ENCODE data around the gene ADK. TPM values are rescaled to one million over a fixed set of nuclear protein-coding genes. Genes with fewer than 3 reads are reported as not detected.
A peak's percentile ranks its signal among the peaks of the same experiment; 100 is the strongest.

The ADK gene
- total RNA-seq, 1 donor from 2014 or later: 53.7 TPM

DNA sequence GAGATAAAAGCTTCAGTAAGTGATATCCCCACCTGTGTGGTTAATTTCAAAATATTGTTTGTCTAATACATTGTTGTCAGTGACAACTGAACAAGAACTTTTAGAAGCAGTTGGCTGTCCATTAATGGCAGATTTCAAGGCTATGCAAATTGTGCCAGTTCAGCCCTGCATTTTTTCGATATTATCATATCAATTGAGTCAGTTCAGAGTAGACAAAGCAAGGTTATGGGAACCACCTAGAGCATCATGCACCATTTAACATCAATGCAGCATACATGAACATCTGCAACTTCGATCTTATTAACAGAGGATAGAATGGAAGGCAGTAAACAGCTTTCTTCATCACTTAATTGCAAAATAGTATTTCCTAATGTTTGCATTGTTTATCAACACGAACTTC is 494.7 kb downstream of the ADK start:
- Histone ChIP-seq H3K36me3 (ENCODE audit: control insufficient read depth, insufficient read depth, low read length) (no peaks in the 10 kb centered on the region), H3K4me3 (ENCODE audit: low read depth, low read length) (no peak overlapping the region), H3K27me3 (ENCODE audit: control insufficient read depth, insufficient read depth, low read length) (no peaks in the 10 kb centered on the region)
- FAIRE-seq (no peak), DNase-seq (ENCODE audit: low read depth) (no peak)
- TF ChIP-seq, protein P1, sequence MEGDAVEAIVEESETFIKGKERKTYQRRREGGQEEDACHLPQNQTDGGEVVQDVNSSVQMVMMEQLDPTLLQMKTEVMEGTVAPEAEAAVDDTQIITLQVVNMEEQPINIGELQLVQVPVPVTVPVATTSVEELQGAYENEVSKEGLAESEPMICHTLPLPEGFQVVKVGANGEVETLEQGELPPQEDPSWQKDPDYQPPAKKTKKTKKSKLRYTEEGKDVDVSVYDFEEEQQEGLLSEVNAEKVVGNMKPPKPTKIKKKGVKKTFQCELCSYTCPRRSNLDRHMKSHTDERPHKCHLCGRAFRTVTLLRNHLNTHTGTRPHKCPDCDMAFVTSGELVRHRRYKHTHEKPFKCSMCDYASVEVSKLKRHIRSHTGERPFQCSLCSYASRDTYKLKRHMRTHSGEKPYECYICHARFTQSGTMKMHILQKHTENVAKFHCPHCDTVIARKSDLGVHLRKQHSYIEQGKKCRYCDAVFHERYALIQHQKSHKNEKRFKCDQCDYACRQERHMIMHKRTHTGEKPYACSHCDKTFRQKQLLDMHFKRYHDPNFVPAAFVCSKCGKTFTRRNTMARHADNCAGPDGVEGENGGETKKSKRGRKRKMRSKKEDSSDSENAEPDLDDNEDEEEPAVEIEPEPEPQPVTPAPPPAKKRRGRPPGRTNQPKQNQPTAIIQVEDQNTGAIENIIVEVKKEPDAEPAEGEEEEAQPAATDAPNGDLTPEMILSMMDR (IDR thresholded peaks at IDR 0.05; ENCODE audit: insufficient read depth, low read length, severe bottlenecking): no peak

DNA sequence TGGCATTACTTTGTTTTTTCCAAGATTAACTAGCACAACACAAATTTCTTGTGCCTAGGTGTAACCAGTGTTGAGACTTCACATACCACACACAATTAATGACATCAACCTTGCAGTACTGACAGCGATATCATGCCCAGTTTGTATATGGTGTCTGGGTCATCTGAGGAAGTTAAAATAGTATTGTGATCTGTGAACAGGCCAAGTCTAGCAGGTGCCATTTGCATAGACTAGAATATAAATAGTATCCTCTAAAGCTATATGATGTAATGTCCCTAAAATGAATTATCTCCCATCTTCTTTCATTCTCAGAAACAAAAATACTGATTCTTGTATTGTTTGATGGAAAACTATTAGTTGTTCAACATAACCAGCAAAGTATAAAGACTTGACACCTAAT is 499.6 kb downstream of the ADK start:
- no peak for FAIRE-seq
- Histone ChIP-seq H3K36me3 (ENCODE audit: control insufficient read depth, insufficient read depth, low read length) (no peaks in the 10 kb centered on the region), H3K4me3 (ENCODE audit: low read depth, low read length) (no peak overlapping the region), H3K27me3 (ENCODE audit: control insufficient read depth, insufficient read depth, low read length) (no peaks in the 10 kb centered on the region)
- TF ChIP-seq, protein P1 (IDR thresholded peaks at IDR 0.05; ENCODE audit: insufficient read depth, low read length, severe bottlenecking): no peak
- DNase-seq (ENCODE audit: low read depth): no peak

DNA sequence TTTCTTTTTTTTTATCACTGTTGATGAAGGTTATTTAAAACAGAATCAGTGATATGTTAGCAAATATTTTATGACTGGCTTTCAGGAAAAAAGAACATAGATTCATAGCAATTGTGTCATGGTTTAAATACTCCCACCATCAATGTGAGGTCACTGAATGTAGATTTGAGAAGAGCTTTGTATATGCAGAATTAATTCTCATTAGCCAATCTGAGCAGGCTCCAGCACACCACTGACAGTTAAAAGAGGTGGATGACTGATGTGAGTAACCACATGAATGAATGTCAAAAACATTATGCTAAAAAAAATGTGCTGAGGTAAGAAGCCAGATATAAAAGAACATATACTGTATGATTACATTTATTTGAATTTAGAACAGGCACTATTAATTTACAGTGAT is 500.5 kb downstream of the ADK start:
- peak; percentile 15 for DNase-seq (ENCODE audit: low read depth)
- TF ChIP-seq, protein P1 (IDR thresholded peaks at IDR 0.05; ENCODE audit: insufficient read depth, low read length, severe bottlenecking): no peak
- Histone ChIP-seq H3K36me3 (ENCODE audit: control insufficient read depth, insufficient read depth, low read length) (no peaks in the 10 kb centered on the region), H3K27me3 (ENCODE audit: control insufficient read depth, insufficient read depth, low read length) (no peaks in the 10 kb centered on the region), H3K4me3 (ENCODE audit: low read depth, low read length) (no peak overlapping the region)
- FAIRE-seq: no peak

DNA sequence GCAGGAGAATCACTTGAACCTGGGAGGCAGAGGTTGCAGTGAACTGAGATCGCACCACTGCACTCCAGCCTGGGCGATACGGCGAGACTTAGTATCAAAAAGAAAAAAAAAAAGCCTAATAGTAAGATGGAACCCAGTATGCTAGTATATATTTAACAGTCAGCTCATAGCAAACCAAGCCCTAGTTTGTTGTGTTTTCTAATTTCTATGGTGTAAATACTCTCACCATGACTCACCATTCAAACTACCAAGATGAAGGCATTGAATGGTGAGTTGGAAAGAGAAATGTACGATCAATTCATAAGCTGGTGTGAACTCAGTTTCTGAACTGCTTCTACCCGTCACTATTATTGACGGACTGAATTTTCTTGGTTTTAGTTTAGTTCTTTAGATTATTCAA is 501.6 kb downstream of the ADK start:
- Histone ChIP-seq H3K4me3 (ENCODE audit: low read depth, low read length) (no peak overlapping the region), H3K36me3 (ENCODE audit: control insufficient read depth, insufficient read depth, low read length) (no peaks in the 10 kb centered on the region), H3K27me3 (ENCODE audit: control insufficient read depth, insufficient read depth, low read length) (no peaks in the 10 kb centered on the region)
- TF ChIP-seq, protein P1 (IDR thresholded peaks at IDR 0.05; ENCODE audit: insufficient read depth, low read length, severe bottlenecking): no peak
- DNase-seq (ENCODE audit: low read depth) (peak; percentile 17), FAIRE-seq (no peak)

DNA sequence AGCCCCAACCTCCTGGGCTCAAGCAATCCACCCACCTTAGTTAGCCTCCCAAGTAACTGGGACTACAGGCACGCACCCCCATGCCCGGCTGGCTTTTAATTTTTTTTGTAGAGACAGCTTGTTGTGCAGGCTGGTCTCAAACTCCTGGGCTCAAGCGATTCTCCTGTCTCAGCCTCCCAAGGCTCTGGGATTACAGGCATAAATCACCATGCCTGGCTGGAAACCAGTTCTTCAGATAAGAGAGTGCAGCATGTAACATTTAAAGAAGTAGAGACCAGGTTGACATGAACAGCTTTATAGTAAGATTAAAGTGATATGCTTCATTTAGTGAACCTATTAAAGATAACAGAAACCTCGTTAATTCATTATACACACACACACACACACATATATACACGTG is 507.5 kb downstream of the ADK start:
- DNase-seq (ENCODE audit: low read depth) (no peak), FAIRE-seq (no peak)
- Histone ChIP-seq H3K36me3 (ENCODE audit: control insufficient read depth, insufficient read depth, low read length) (no peaks in the 10 kb centered on the region), H3K27me3 (ENCODE audit: control insufficient read depth, insufficient read depth, low read length) (no peaks in the 10 kb centered on the region), H3K4me3 (ENCODE audit: low read depth, low read length) (no peak overlapping the region)
- TF ChIP-seq, protein P1 (IDR thresholded peaks at IDR 0.05; ENCODE audit: insufficient read depth, low read length, severe bottlenecking): no peak

DNA sequence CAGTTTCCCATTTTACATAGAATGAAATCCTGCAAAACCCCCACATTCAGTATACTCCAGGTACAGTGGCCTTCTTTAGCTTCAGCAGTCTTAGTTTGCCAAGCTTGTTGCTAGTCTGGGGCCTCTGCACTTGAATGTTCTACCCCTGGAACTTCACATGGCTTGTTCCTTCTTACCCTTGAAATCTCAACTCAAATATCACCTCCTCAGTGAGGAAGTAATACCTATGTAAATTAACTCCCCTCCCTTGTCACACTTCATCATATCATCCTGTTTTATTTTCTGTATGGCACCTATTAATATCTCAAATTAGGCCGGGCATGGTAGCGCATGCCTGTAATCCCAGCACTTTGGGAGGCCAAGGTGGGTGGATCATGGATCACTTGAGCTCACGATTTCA is 511.6 kb downstream of the ADK start:
- FAIRE-seq: no peak
- Histone ChIP-seq H3K4me3 (ENCODE audit: low read depth, low read length) (no peak overlapping the region), H3K27me3 (ENCODE audit: control insufficient read depth, insufficient read depth, low read length) (no peaks in the 10 kb centered on the region), H3K36me3 (ENCODE audit: control insufficient read depth, insufficient read depth, low read length) (no peaks in the 10 kb centered on the region)
- DNase-seq (ENCODE audit: low read depth): no peak
- TF ChIP-seq, protein P1 (IDR thresholded peaks at IDR 0.05; ENCODE audit: insufficient read depth, low read length, severe bottlenecking): no peak

All from bronchial epithelial cell (primary cell).